ENCODE data around the gene ASB9. TPM values are rescaled to one million over a fixed set of nuclear protein-coding genes. Genes with fewer than 3 reads are reported as not detected.
"Not testable (repeated sequence)": the region's sequence is repeated elsewhere in the genome, so short reads cannot be mapped to it uniquely, and the experiment has no call there.

Gene ASB9
- total RNA-seq, 1 donor from 2014 or later, result 0.25 TPM

GRCh38 chrX:15310117-15310516 is 40.2 kb upstream of the ASB9 start:
- no peak for TF ChIP-seq CTCF (IDR thresholded peaks at IDR 0.05; ENCODE audit: insufficient read depth, low read length, poor library complexity, severe bottlenecking)

GRCh38 chrX:15305899-15306298 is 36.0 kb upstream of the ASB9 start:
- H3K27me3 ChIP-seq (ENCODE audit: control insufficient read depth, insufficient read depth, low read length); H3K36me3 ChIP-seq (ENCODE audit: control insufficient read depth, insufficient read depth, low read length); H3K4me3 ChIP-seq (ENCODE audit: low read depth, low read length); DNase-seq (ENCODE audit: low read depth): not testable (repeated sequence)

More at GRCh38 chrX:15310117-15310516, 40.2 kb upstream of the ASB9 start:
- no peak for DNase-seq (ENCODE audit: low read depth)
- Histone ChIP-seq H3K27me3 (ENCODE audit: control insufficient read depth, insufficient read depth, low read length) (no peaks in the 10 kb centered on the region), H3K36me3 (ENCODE audit: control insufficient read depth, insufficient read depth, low read length) (no peaks in the 10 kb centered on the region), H3K4me3 (ENCODE audit: low read depth, low read length) (no peak overlapping the region)

- TF ChIP-seq CTCF (IDR thresholded peaks at IDR 0.05; ENCODE audit: insufficient read depth, low read length, poor library complexity, severe bottlenecking), result no peak
- Histone ChIP-seq H3K36me3 (ENCODE audit: control insufficient read depth, insufficient read depth, low read length) (no peaks in the 10 kb centered on the region), H3K4me3 (ENCODE audit: low read depth, low read length) (no peak overlapping the region), H3K27me3 (ENCODE audit: control insufficient read depth, insufficient read depth, low read length) (no peaks in the 10 kb centered on the region)
- no peak for DNase-seq (ENCODE audit: low read depth)
Observed at GRCh38 chrX:15301924-15302323, 32.0 kb upstream of the ASB9 start.

GRCh38 chrX:15299941-15300851 is 30.3 kb upstream of the ASB9 start:
- TF ChIP-seq CTCF (IDR thresholded peaks at IDR 0.05; ENCODE audit: insufficient read depth, low read length, poor library complexity, severe bottlenecking), result peak; percentile 31
- Histone ChIP-seq H3K27me3 (ENCODE audit: control insufficient read depth, insufficient read depth, low read length) (no peaks in the 10 kb centered on the region), H3K4me3 (ENCODE audit: low read depth, low read length) (no peak overlapping the region), H3K36me3 (ENCODE audit: control insufficient read depth, insufficient read depth, low read length) (no peaks in the 10 kb centered on the region)
- no peak for DNase-seq (ENCODE audit: low read depth)

GRCh38 chrX:15298780-15299179 is 28.9 kb upstream of the ASB9 start:
- no peaks in the 10 kb centered on the region for H3K36me3 ChIP-seq (ENCODE audit: control insufficient read depth, insufficient read depth, low read length)
- DNase-seq (ENCODE audit: low read depth), result no peak
- H3K4me3 ChIP-seq (ENCODE audit: low read depth, low read length), result no peak overlapping the region
- no peak for TF ChIP-seq CTCF (IDR thresholded peaks at IDR 0.05; ENCODE audit: insufficient read depth, low read length, poor library complexity, severe bottlenecking)
- H3K27me3 ChIP-seq (ENCODE audit: control insufficient read depth, insufficient read depth, low read length), result no peaks in the 10 kb centered on the region

- no peak for DNase-seq (ENCODE audit: low read depth)
- Histone ChIP-seq H3K36me3 (ENCODE audit: control insufficient read depth, insufficient read depth, low read length) (no peaks in the 10 kb centered on the region), H3K27me3 (ENCODE audit: control insufficient read depth, insufficient read depth, low read length) (no peaks in the 10 kb centered on the region), H3K4me3 (ENCODE audit: low read depth, low read length) (no peak overlapping the region)
- no peak for TF ChIP-seq CTCF (IDR thresholded peaks at IDR 0.05; ENCODE audit: insufficient read depth, low read length, poor library complexity, severe bottlenecking)
Observed at GRCh38 chrX:15298201-15298600, 28.3 kb upstream of the ASB9 start.
